ENCODE results near the gene RNF5.
A peak's percentile ranks its signal among the peaks of the same experiment; 100 is the strongest.
"Not testable (repeated sequence)": the region's sequence is repeated elsewhere in the genome, so short reads cannot be mapped to it uniquely, and the experiment has no call there.

The RNF5 gene

GRCh38 chr6:32177788-32178546, at the start of gene RNF5:
Gene RNF5, plus strand, starts transcription at chr6:32178405. Its CDS starts 107 bp downstream, at chr6:32178512.
- DNase-seq, result peak; percentile 100

- no peak for DNase-seq
These were observed 49.4 kb upstream of the RNF5 start for GRCh38 chr6:32128751-32129296.

GRCh38 chr6:32129297-32130088, 48.7 kb upstream of the RNF5 start:
- DNase-seq, result no peak

- DNase-seq, result no peak
These were observed 46.7 kb upstream of the RNF5 start for GRCh38 chr6:32131439-32131948.

- DNase-seq, result no peak
These were observed 46.1 kb upstream of the RNF5 start for GRCh38 chr6:32132110-32132509.

GRCh38 chr6:32133786-32134185, 44.4 kb upstream of the RNF5 start:
- DNase-seq, result no peak

GRCh38 chr6:32137454-32137853, 40.8 kb upstream of the RNF5 start:
- no peak for DNase-seq

GRCh38 chr6:32139590-32139989, 38.6 kb upstream of the RNF5 start:
- DNase-seq, result no peak

GRCh38 chr6:32140420-32141046, 37.7 kb upstream of the RNF5 start:
- DNase-seq, result no peak

- not testable (repeated sequence) for DNase-seq
These were observed 34.0 kb upstream of the RNF5 start for GRCh38 chr6:32144238-32144637.

- no peak for DNase-seq
These were observed 31.9 kb upstream of the RNF5 start for GRCh38 chr6:32146287-32146686.

- DNase-seq, result no peak
These were observed 31.5 kb upstream of the RNF5 start for GRCh38 chr6:32146687-32147086.

- DNase-seq, result no peak
These were observed 30.6 kb upstream of the RNF5 start for GRCh38 chr6:32147401-32148132.

- DNase-seq, result no peak
These were observed 29.7 kb upstream of the RNF5 start for GRCh38 chr6:32148289-32149091.

GRCh38 chr6:32149092-32149755, 29.0 kb upstream of the RNF5 start:
- no peak for DNase-seq

- no peak for DNase-seq
These were observed 28.0 kb upstream of the RNF5 start for GRCh38 chr6:32149932-32150870.

GRCh38 chr6:32151181-32151862, 26.9 kb upstream of the RNF5 start:
- DNase-seq, result no peak

- DNase-seq, result no peak
These were observed 26.1 kb upstream of the RNF5 start, which contains the start of gene PRRT1 for GRCh38 chr6:32151863-32152768. Gene PRRT1, minus strand, starts transcription at chr6:32151939. Its CDS starts 112 bp downstream, at chr6:32151827.
